ENCODE results near the gene PRR35.

PRR35 gene

DNA sequence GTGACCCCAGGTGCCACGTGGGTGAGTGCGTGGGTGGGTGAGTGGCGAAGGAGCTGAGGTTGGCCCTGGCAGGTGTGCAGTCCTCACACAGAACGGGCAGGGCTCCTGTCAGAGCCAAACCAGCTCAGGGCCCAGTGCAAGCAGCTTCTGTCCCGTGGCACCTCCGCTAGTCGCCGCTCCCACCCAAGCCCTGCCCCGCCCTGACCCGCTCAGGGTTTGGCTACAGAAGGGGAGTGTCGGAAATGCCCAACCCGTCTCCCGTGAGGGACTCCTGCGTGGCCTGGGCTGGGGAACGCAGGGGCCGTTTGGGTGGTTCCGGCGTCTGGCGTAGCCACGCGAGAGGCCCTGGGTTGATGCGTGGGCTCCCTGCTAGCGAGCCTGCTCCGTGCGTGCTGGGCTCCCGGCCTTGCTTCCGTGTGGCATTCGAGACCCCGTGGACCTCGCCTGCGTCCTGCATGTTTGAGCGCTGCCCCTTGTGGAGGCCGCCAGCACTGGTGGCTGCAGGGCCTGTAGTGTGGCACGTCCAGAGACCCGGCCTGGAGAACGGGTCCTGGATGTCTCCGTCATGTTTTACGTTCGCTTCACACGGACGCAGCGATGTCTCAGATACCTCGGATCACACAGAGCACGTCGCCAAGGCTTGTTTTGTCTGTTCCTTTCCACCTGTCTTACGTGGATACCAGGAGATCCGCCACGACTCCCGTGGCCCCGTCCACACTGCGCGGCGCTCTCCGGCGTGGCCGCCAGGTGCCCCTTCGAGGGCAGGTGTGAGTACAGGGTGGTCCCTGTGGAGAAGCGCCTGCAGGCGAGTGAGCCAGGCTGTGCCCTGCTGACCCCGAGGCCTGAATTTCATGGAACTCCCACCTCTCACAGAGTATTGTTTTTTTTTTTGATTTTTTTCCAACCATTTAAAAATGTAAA is 22.5 kb upstream of the PRR35 start:
- no peak for DNase-seq (ENCODE audit: extremely low spot score)
- POLR2A ChIA-PET = no interaction called here
- no peak for TF ChIP-seq CTCF (IDR thresholded peaks at IDR 0.05; ENCODE audit: control extremely low read depth, extremely low read depth, low read depth, missing control alignments)
- CTCF ChIA-PET = interaction anchor here (0.7 to 1.1 kb wide), 2 partner anchors 12 to 15 kb away, joined by 3 read pairs; no protein-coding TSS in a partner anchor

- POLR2A ChIA-PET = interaction anchor here (0.6 kb wide), 1 partner anchor 153 kb away, joined by 6 read pairs; no protein-coding TSS in a partner anchor
- TF ChIP-seq CTCF (IDR thresholded peaks at IDR 0.05; ENCODE audit: control extremely low read depth, extremely low read depth, low read depth, missing control alignments) = no peak
- DNase-seq (ENCODE audit: extremely low spot score) = no peak
- CTCF ChIA-PET = no interaction called here
Measured at GRCh38 chr16:539901-540530, 20.2 kb upstream of the PRR35 start.

GRCh38 chr16:540645-541340 is 19.4 kb upstream of the PRR35 start:
- DNase-seq (ENCODE audit: extremely low spot score) = no peak
- CTCF ChIA-PET = no interaction called here
- POLR2A ChIA-PET = interaction anchor here (0.6 kb wide), 2 partner anchors 63 to 154 kb away, joined by 3 to 6 read pairs; no protein-coding TSS in a partner anchor
- no peak for TF ChIP-seq CTCF (IDR thresholded peaks at IDR 0.05; ENCODE audit: control extremely low read depth, extremely low read depth, low read depth, missing control alignments)

DNA sequence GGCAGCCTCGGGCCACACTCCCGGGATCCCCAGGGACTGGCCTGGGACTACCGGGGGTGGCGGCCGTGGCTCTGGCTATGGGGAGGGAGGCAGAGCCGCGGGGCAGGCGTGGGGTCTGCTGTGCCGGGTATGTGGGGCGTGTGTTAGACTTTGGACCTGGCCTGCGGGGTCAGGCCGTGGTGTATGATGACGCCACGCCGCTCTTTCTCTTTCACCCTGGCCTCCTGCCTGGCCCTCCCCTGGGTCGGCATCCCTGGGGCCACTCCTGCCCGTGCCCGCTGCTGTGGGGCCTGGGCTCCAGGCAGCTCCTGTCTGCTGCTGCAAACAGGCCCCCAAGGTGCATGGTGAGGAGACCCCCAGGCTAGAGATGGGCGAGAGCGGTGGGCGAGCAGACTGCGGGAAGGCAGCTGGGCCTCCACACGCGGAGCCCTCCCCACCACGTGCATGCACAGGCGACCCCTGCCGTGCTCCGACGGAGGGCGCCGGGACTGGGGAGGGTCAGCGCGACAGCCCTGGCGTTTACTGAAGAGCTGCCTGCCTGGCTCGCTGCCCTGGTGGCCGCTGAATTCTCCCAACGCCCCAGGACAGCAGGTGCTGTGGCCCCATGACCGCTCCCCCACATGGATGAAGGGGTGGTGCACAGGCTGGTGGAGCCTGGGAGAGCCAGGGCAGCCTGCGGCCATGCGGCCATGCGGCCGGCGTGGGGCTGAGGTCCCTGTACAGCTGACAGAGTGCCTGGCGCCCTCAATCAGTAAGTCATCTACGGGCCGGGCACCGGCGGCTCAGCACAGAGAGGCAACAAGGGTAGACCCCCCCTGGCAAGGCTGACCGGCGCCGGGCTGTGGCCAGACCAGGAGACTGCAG is 16.7 kb upstream of the PRR35 start:
- ChIA-PET POLR2A (interaction anchor here (0.7 kb wide), 1 partner anchor 10 kb away, joined by 3 read pairs; no protein-coding TSS in a partner anchor), CTCF (interaction anchor here (1.1 kb wide), 1 partner anchor 11 kb away, joined by 3 read pairs; no protein-coding TSS in a partner anchor)
- TF ChIP-seq CTCF (IDR thresholded peaks at IDR 0.05; ENCODE audit: control extremely low read depth, extremely low read depth, low read depth, missing control alignments) = no peak
- DNase-seq (ENCODE audit: extremely low spot score) = no peak

- no peak for TF ChIP-seq CTCF (IDR thresholded peaks at IDR 0.05; ENCODE audit: control extremely low read depth, extremely low read depth, low read depth, missing control alignments)
- CTCF ChIA-PET = no interaction called here
- POLR2A ChIA-PET = no interaction called here
- DNase-seq (ENCODE audit: extremely low spot score) = no peak
Measured at GRCh38 chr16:544517-544916, 15.7 kb upstream of the PRR35 start.

All from GM10248 (cell line).